ENCODE data around the gene LIN54.

DNA sequence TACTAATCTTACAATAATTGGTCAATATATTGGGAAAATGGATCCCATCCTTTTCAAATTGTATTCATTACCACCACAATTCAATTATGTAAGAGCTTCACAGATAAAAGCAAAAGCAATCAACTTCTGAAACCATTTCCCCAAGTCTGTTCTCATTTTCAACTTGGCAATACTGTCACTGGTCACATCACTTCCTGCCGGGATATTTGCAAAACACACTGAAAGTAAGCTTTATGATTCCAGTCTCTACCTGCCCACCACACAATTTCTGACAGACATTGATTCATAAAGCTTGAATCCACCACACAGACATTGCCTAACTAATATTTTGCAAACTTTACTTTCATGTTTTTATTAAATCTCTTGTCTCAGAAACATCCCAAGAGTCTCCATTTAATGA is 53.6 kb downstream of the LIN54 start:
- TF ChIP-seq GTF2B (IDR thresholded peaks at IDR 0.05; ENCODE audit: extremely low read depth, insufficient read length): no peak
- TF ChIP-seq HDAC2 (IDR thresholded peaks at IDR 0.05): no peak
- no peak for TF ChIP-seq HMBOX1 (IDR thresholded peaks at IDR 0.05)
- no peak for TF ChIP-seq JUND (IDR thresholded peaks at IDR 0.05; ENCODE audit: borderline replicate concordance, low read depth, low read length)
- no peak for TF ChIP-seq JUND (tag; IDR thresholded peaks at IDR 0.05; ENCODE audit: borderline replicate concordance, low read depth, low read length)
- no peak for TF ChIP-seq CHD4 (IDR thresholded peaks at IDR 0.05; ENCODE audit: insufficient read depth, insufficient replicate concordance, low read depth, low read length, poor library complexity, severe bottlenecking)
